Measurements from ENCODE around the gene CTSZ.

The CTSZ gene

DNA sequence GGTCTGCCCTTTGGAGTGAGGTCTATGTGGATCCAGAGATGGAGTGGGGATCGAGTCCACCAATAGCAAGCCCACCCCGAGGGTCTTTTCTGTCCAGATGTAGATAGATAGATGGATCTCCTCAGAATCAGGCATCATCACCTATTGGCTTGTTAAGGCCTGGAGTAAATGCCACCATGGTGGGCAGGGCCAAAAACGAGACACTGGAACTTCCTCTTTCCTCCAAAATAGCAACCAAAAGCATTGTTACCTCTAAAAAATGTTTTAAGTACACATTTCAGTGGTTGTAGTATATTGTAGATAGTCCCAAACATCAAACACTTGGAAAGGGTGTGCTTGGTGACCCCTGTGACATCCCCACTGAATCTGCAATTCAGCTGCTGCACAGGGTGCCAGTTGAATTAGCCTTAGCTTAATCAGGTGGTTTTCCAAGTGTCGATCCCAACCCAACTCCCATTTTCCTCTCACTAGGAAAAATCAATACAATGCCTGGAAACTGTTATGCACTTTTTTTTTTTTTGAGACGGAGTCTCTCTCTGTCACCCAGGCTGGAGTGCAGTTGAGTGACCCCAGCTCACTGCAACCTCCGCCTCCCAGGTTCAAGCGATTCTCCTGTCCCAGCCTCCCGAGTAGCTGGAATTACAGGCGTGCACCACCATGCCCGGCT is 61.0 kb downstream of the CTSZ start:
- TF ChIP-seq, protein P1, sequence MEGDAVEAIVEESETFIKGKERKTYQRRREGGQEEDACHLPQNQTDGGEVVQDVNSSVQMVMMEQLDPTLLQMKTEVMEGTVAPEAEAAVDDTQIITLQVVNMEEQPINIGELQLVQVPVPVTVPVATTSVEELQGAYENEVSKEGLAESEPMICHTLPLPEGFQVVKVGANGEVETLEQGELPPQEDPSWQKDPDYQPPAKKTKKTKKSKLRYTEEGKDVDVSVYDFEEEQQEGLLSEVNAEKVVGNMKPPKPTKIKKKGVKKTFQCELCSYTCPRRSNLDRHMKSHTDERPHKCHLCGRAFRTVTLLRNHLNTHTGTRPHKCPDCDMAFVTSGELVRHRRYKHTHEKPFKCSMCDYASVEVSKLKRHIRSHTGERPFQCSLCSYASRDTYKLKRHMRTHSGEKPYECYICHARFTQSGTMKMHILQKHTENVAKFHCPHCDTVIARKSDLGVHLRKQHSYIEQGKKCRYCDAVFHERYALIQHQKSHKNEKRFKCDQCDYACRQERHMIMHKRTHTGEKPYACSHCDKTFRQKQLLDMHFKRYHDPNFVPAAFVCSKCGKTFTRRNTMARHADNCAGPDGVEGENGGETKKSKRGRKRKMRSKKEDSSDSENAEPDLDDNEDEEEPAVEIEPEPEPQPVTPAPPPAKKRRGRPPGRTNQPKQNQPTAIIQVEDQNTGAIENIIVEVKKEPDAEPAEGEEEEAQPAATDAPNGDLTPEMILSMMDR (IDR thresholded peaks at IDR 0.05), result no peak
- no peak overlapping the region for H3K27ac ChIP-seq
- no peaks in the 10 kb centered on the region for H3K9me3 ChIP-seq
- H3K4me3 ChIP-seq (ENCODE audit: low read depth in 1 of 2, low read length in 1 of 2), result no peak overlapping the region
- no peaks in the 10 kb centered on the region for H3K4me1 ChIP-seq (ENCODE audit: control insufficient read depth in 1 of 2, insufficient read depth in 1 of 2, low read depth in 1 of 2, low read length in 1 of 2)
- H3K27me3 ChIP-seq, result no peaks in the 10 kb centered on the region
- H3K36me3 ChIP-seq, result no peaks in the 10 kb centered on the region

Data from neutrophil (primary cell).